GM21360 (cell line): ENCODE results near the gene CCND2.
"Not testable (repeated sequence)": the region's sequence is repeated elsewhere in the genome, so short reads cannot be mapped to it uniquely, and the experiment has no call there.

Experiments
- ATAC-seq: cut with Tn5 transposase; IDR thresholded peaks from one replicate; pipeline ENCODE4 v1.9.1; 2021; ENCODE audit warnings: mild to moderate bottlenecking, moderate library complexity; ENCODE audit not compliant: unreplicated experiment

Gene CCND2

GRCh38 chr12:4273652-4274395 lies at the start of gene CCND2:
Gene CCND2 (plus strand): TSS chr12:4273762. CDS start chr12:4274041, 279 bp downstream.
- ATAC-seq: no peak

GRCh38 chr12:4224206-4224889 lies 49.2 kb upstream of the CCND2 start:
- no peak for ATAC-seq

- no peak for ATAC-seq
Observed at GRCh38 chr12:4225571-4225970, 48.0 kb upstream of the CCND2 start.

GRCh38 chr12:4227046-4227445 lies 46.5 kb upstream of the CCND2 start:
- ATAC-seq: no peak

GRCh38 chr12:4228122-4228580 lies 45.4 kb upstream of the CCND2 start:
- ATAC-seq: no peak

GRCh38 chr12:4230526-4230925 lies 43.0 kb upstream of the CCND2 start:
- ATAC-seq: no peak

GRCh38 chr12:4238577-4238976 lies 35.0 kb upstream of the CCND2 start:
- no peak for ATAC-seq

- ATAC-seq: no peak
Observed at GRCh38 chr12:4239746-4240145, 33.8 kb upstream of the CCND2 start.

GRCh38 chr12:4240161-4240783 lies 33.3 kb upstream of the CCND2 start:
- ATAC-seq: no peak

GRCh38 chr12:4240981-4241380 lies 32.6 kb upstream of the CCND2 start:
- ATAC-seq: no peak

GRCh38 chr12:4241592-4241991 lies 32.0 kb upstream of the CCND2 start:
- ATAC-seq: no peak

- ATAC-seq: no peak
Observed at GRCh38 chr12:4242595-4242994, 31.0 kb upstream of the CCND2 start.

GRCh38 chr12:4243091-4243490 lies 30.5 kb upstream of the CCND2 start:
- no peak for ATAC-seq

GRCh38 chr12:4243491-4244100 lies 30.0 kb upstream of the CCND2 start:
- ATAC-seq: not testable (repeated sequence)

- no peak for ATAC-seq
Observed at GRCh38 chr12:4244868-4245267, 28.7 kb upstream of the CCND2 start.

- ATAC-seq: no peak
Observed at GRCh38 chr12:4245446-4245845, 28.1 kb upstream of the CCND2 start.

GRCh38 chr12:4246116-4246515 lies 27.4 kb upstream of the CCND2 start:
- ATAC-seq: no peak

GRCh38 chr12:4250691-4251090 lies 22.9 kb upstream of the CCND2 start:
- ATAC-seq: no peak

GRCh38 chr12:4251216-4251891 lies 22.2 kb upstream of the CCND2 start:
- ATAC-seq: no peak

- no peak for ATAC-seq
Observed at GRCh38 chr12:4251967-4252366, 21.6 kb upstream of the CCND2 start.

GRCh38 chr12:4252601-4253000 lies 21.0 kb upstream of the CCND2 start:
- ATAC-seq: no peak
